ENCODE results near the gene TRAF3IP1. TPM values are rescaled to one million over a fixed set of nuclear protein-coding genes. Genes with fewer than 3 reads are reported as not detected.

Gene TRAF3IP1
- total RNA-seq, 4 donors from 2014 or later: 8.0 to 25.8 (median 12.2) TPM

GRCh38 chr2:238423561-238424312, 103.4 kb downstream of the TRAF3IP1 start:
- TF ChIP-seq CTCF (IDR thresholded peaks at IDR 0.05; ENCODE audit: low read depth): no peak

- TF ChIP-seq CTCF (IDR thresholded peaks at IDR 0.05; ENCODE audit: low read depth): no peak
Measured at GRCh38 chr2:238424313-238424700, 104.0 kb downstream of the TRAF3IP1 start.

GRCh38 chr2:238425505-238425978, 105.2 kb downstream of the TRAF3IP1 start:
- no peak for TF ChIP-seq CTCF (IDR thresholded peaks at IDR 0.05; ENCODE audit: low read depth)

GRCh38 chr2:238425979-238426567, 105.8 kb downstream of the TRAF3IP1 start:
- TF ChIP-seq CTCF (IDR thresholded peaks at IDR 0.05; ENCODE audit: low read depth): no peak

GRCh38 chr2:238426568-238427434, 106.5 kb downstream of the TRAF3IP1 start, which contains the start of gene ASB1:
ASB1 (plus strand) TSS chr2:238426927; CDS start chr2:238427071, 144 bp downstream.
- no peak for TF ChIP-seq CTCF (IDR thresholded peaks at IDR 0.05; ENCODE audit: low read depth)

- TF ChIP-seq CTCF (IDR thresholded peaks at IDR 0.05; ENCODE audit: low read depth): no peak
Measured at GRCh38 chr2:238427435-238428162, 107.3 kb downstream of the TRAF3IP1 start.

Measured in subcutaneous adipose tissue (tissue), 4 donors.